Sigmoid colon (tissue), 4 donors: ENCODE measurements around the gene CFAP46.

Experiments
- POLR2A ChIP-seq, 2 donors: fragments of 450-650 bp; IDR thresholded peaks; one replicate each; pipeline ENCODE4 v1.6.1; 2016; ENCODE audit warnings: antibody characterized with exemption in 2 of 2, mild to moderate bottlenecking in 2 of 2, moderate library complexity in 2 of 2
- POLR2AphosphoS5 ChIP-seq, 4 donors: sonication (generic); formaldehyde crosslinking; IDR thresholded peaks; one replicate each; pipeline ENCODE4 v1.6.1; 2017; ENCODE audit warnings: antibody characterized with exemption in 4 of 4
- TF ChIP-seq, protein P1 (sequence below), 4 experiments: fragments of 450-650 bp in 3 of 4; fragments of 200-600 bp in 1 of 4; IDR thresholded peaks; one replicate each; pipeline ENCODE4 v1.5.1; 2016 to 2019; ENCODE audit warnings: antibody characterized with exemption in 4 of 4, mild to moderate bottlenecking in 3 of 4, moderate library complexity in 2 of 4

DNA sequence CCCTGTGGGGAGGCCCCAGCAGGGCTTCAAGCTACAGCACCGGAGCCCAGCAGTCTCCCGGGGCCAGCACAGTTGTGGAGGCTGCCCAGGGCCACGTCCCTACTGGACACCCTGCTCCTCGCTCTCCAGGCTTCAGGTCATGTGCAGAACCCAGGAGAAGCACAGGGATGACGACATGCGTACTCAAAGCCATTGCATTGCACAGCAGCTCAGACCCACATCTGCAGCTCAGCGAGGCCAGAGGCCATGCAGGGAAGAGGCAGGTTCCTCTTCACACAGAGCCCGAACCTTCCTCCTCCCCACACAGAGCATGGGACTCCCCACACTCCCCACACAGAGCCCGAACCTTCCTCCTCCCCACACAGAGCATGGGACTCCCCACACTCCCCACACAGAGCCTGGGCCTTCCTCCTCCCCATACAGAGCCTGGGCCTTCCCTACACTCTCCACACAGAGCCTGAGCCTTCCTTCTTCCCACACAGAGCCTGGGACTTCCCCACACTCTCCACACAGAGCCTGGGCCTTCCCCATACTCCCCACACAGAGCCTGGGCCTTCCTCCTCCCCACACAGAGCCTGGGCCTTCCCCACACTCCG is 12.3 kb downstream of the CFAP46 start:
- TF ChIP-seq POLR2A (IDR thresholded peaks at IDR 0.05) (no peak), POLR2AphosphoS5 (IDR thresholded peaks at IDR 0.05) (no peak)
- TF ChIP-seq, protein P1, sequence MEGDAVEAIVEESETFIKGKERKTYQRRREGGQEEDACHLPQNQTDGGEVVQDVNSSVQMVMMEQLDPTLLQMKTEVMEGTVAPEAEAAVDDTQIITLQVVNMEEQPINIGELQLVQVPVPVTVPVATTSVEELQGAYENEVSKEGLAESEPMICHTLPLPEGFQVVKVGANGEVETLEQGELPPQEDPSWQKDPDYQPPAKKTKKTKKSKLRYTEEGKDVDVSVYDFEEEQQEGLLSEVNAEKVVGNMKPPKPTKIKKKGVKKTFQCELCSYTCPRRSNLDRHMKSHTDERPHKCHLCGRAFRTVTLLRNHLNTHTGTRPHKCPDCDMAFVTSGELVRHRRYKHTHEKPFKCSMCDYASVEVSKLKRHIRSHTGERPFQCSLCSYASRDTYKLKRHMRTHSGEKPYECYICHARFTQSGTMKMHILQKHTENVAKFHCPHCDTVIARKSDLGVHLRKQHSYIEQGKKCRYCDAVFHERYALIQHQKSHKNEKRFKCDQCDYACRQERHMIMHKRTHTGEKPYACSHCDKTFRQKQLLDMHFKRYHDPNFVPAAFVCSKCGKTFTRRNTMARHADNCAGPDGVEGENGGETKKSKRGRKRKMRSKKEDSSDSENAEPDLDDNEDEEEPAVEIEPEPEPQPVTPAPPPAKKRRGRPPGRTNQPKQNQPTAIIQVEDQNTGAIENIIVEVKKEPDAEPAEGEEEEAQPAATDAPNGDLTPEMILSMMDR (IDR thresholded peaks at IDR 0.05) = no peak
